ENCODE measurements around the gene PPP1R2C.

The PPP1R2C gene

GRCh38 chrX:42754115-42754514 is 23.8 kb downstream of the PPP1R2C start:
- no peak for DNase-seq (ENCODE audit: low read depth, low spot score)

GRCh38 chrX:42752730-42753129 is 25.2 kb downstream of the PPP1R2C start:
- H3K4me3 ChIP-seq (ENCODE audit: low read length), result no peak overlapping the region
- no peak for DNase-seq (ENCODE audit: low read depth, low spot score)

More at GRCh38 chrX:42754115-42754514, 23.8 kb downstream of the PPP1R2C start:
- H3K4me3 ChIP-seq (ENCODE audit: low read length), result no peak overlapping the region

- no peak for DNase-seq (ENCODE audit: low read depth, low spot score)
- H3K4me3 ChIP-seq (ENCODE audit: low read length), result no peak overlapping the region
Measured at GRCh38 chrX:42751573-42751972, 26.4 kb downstream of the PPP1R2C start.

GRCh38 chrX:42748067-42748850 is 29.7 kb downstream of the PPP1R2C start:
- H3K4me3 ChIP-seq (ENCODE audit: low read length), result no peak overlapping the region

GRCh38 chrX:42746606-42747005 is 31.4 kb downstream of the PPP1R2C start:
- H3K4me3 ChIP-seq (ENCODE audit: low read length), result no peak overlapping the region
- no peak for DNase-seq (ENCODE audit: low read depth, low spot score)

More at GRCh38 chrX:42748067-42748850, 29.7 kb downstream of the PPP1R2C start:
- no peak for DNase-seq (ENCODE audit: low read depth, low spot score)

GRCh38 chrX:42740456-42740855 is 37.5 kb downstream of the PPP1R2C start:
- no peak for DNase-seq (ENCODE audit: low read depth, low spot score)
- H3K4me3 ChIP-seq (ENCODE audit: low read length), result no peak overlapping the region

- no peak overlapping the region for H3K4me3 ChIP-seq (ENCODE audit: low read length)
- DNase-seq (ENCODE audit: low read depth, low spot score), result no peak
Measured at GRCh38 chrX:42739741-42740140, 38.2 kb downstream of the PPP1R2C start.

- no peak overlapping the region for H3K4me3 ChIP-seq (ENCODE audit: low read length)
- no peak for DNase-seq (ENCODE audit: low read depth, low spot score)
Measured at GRCh38 chrX:42739258-42739657, 38.7 kb downstream of the PPP1R2C start.

- DNase-seq (ENCODE audit: low read depth, low spot score), result no peak
- no peak overlapping the region for H3K4me3 ChIP-seq (ENCODE audit: low read length)
Measured at GRCh38 chrX:42738552-42738951, 39.4 kb downstream of the PPP1R2C start.

- DNase-seq (ENCODE audit: low read depth, low spot score), result no peak
- H3K4me3 ChIP-seq (ENCODE audit: low read length), result no peak overlapping the region
Measured at GRCh38 chrX:42735250-42735649, 42.7 kb downstream of the PPP1R2C start.

GRCh38 chrX:42732506-42732905 is 45.5 kb downstream of the PPP1R2C start:
- no peak for DNase-seq (ENCODE audit: low read depth, low spot score)
- H3K4me3 ChIP-seq (ENCODE audit: low read length), result no peak overlapping the region

All from Jurkat, Clone E6-1 (cell line).